Measurements from ENCODE around the gene MGA.

DNA sequence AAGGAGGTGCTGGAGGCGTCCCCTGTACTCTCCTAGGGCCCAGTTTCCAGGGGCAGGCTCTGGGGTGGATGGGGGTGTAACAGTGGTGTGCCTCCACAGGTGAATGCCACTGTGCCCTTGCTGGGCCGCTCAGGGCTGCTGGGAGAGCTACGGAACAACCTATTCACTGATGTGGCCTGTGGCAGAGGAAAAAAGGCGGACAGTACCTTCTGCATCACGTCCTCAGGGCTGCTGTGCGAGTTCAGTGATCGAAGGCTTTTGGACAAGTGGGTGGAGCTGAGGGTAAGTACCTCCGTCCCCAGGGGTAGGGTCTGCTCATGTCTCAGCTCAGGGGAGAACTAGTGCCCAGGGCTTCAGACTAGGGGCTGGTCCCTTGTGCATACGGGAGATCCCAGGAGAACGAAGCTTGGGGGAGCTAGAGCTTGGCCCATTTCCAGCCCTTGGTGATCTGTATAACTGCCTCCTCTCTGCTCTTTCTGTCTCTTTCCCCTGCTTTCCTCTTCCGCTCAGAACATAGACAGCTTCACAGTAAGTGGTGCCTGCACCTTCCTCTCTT lies 152.7 kb downstream of the MGA start:
- TF ChIP-seq, protein P1, sequence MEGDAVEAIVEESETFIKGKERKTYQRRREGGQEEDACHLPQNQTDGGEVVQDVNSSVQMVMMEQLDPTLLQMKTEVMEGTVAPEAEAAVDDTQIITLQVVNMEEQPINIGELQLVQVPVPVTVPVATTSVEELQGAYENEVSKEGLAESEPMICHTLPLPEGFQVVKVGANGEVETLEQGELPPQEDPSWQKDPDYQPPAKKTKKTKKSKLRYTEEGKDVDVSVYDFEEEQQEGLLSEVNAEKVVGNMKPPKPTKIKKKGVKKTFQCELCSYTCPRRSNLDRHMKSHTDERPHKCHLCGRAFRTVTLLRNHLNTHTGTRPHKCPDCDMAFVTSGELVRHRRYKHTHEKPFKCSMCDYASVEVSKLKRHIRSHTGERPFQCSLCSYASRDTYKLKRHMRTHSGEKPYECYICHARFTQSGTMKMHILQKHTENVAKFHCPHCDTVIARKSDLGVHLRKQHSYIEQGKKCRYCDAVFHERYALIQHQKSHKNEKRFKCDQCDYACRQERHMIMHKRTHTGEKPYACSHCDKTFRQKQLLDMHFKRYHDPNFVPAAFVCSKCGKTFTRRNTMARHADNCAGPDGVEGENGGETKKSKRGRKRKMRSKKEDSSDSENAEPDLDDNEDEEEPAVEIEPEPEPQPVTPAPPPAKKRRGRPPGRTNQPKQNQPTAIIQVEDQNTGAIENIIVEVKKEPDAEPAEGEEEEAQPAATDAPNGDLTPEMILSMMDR (IDR thresholded peaks at IDR 0.05), result no peak
- TF ChIP-seq POLR2A (IDR thresholded peaks at IDR 0.05) (no peak), POLR2AphosphoS5 (IDR thresholded peaks at IDR 0.05) (no peak), EP300 (IDR thresholded peaks at IDR 0.05) (no peak)

Data from suprapubic skin (tissue), 4 donors.